Stimulated activated CD8-positive, alpha-beta memory T cell treated with anti-CD3 and anti-CD28 coated beads, Interleukin-15, amount 100 ng/mL, for 4 hours (primary cell): ENCODE results near the gene DNAJC6.
"Not testable (repeated sequence)": the region's sequence is repeated elsewhere in the genome, so short reads cannot be mapped to it uniquely, and the experiment has no call there.

Source experiments
- DNase-seq, 2 donors: peaks; one replicate each; pipeline ENCODE4 v3.0.0-alpha.2; 2020; ENCODE audit warnings: low read depth in 2 of 2

Gene DNAJC6

GRCh38 chr1:65429078-65429477, 119.7 kb downstream of the DNAJC6 start:
- DNase-seq = no peak

- no peak for DNase-seq
These were observed 120.5 kb downstream of the DNAJC6 start for GRCh38 chr1:65429806-65430205.

GRCh38 chr1:65431111-65431705, 121.9 kb downstream of the DNAJC6 start:
- no peak for DNase-seq

- no peak for DNase-seq
These were observed 123.6 kb downstream of the DNAJC6 start for GRCh38 chr1:65432918-65433317.

GRCh38 chr1:65434255-65434654, 124.9 kb downstream of the DNAJC6 start:
- DNase-seq = no peak

GRCh38 chr1:65434760-65435159, 125.4 kb downstream of the DNAJC6 start:
- no peak for DNase-seq

GRCh38 chr1:65435987-65436386, 126.6 kb downstream of the DNAJC6 start:
- no peak for DNase-seq

- no peak for DNase-seq
These were observed 128.3 kb downstream of the DNAJC6 start for GRCh38 chr1:65437616-65438015.

- no peak for DNase-seq
These were observed 131.1 kb downstream of the DNAJC6 start for GRCh38 chr1:65440322-65440900.

GRCh38 chr1:65440915-65441314, 131.6 kb downstream of the DNAJC6 start:
- DNase-seq = no peak

GRCh38 chr1:65441464-65441863, 132.1 kb downstream of the DNAJC6 start:
- DNase-seq = no peak

GRCh38 chr1:65442442-65442841, 133.1 kb downstream of the DNAJC6 start:
- DNase-seq = no peak

- no peak for DNase-seq
These were observed 134.3 kb downstream of the DNAJC6 start for GRCh38 chr1:65443647-65444046.

GRCh38 chr1:65444128-65444640, 134.8 kb downstream of the DNAJC6 start:
- DNase-seq = no peak

GRCh38 chr1:65445837-65446236, 136.5 kb downstream of the DNAJC6 start:
- no peak for DNase-seq

- no peak for DNase-seq
These were observed 140.0 kb downstream of the DNAJC6 start for GRCh38 chr1:65449214-65449823.

GRCh38 chr1:65455678-65456077, 146.3 kb downstream of the DNAJC6 start:
- DNase-seq = not testable (repeated sequence)

GRCh38 chr1:65456481-65456880, 147.1 kb downstream of the DNAJC6 start:
- no peak for DNase-seq

- no peak for DNase-seq
These were observed 148.5 kb downstream of the DNAJC6 start for GRCh38 chr1:65457868-65458267.

- DNase-seq = no peak
These were observed 149.5 kb downstream of the DNAJC6 start for GRCh38 chr1:65458730-65459396.

- no peak for DNase-seq
These were observed 150.0 kb downstream of the DNAJC6 start for GRCh38 chr1:65459397-65459768.
